SK-N-SH (cell line): ENCODE data around the gene EXOC2.

Experiments
- ELF1 ChIP-seq: IDR thresholded peaks from 2 replicates; pipeline ENCODE4 v1.4.0; 2012
- EP300 ChIP-seq, 2 experiments: IDR thresholded peaks; 2 replicates each; pipeline versions ENCODE4 v1.4.0 to v1.6.1; 2012; ENCODE audit warnings: borderline replicate concordance in 1 of 2, low read depth in 1 of 2, low read length in 1 of 2
- MEF2A ChIP-seq: IDR thresholded peaks from 2 replicates; pipeline ENCODE4 v1.4.0; 2012; ENCODE audit warnings: low read depth, borderline replicate concordance
- RCOR1 ChIP-seq: fragments of 150-350 bp; IDR thresholded peaks from 2 replicates; pipeline ENCODE4 v1.6.1; 2017; ENCODE audit warnings: antibody characterized with exemption, low read length
- RFX5 ChIP-seq: IDR thresholded peaks from 2 replicates; pipeline ENCODE4 v1.6.1; 2012; ENCODE audit warnings: mild to moderate bottlenecking, improper control_type of control experiment, low read length
- TF ChIP-seq, protein P1 (sequence below): IDR thresholded peaks from 2 replicates; pipeline ENCODE4 v1.6.1; 2012; ENCODE audit warnings: mild to moderate bottlenecking, low read depth, low read length, moderate library complexity
- TF ChIP-seq, protein P2 (sequence below): fragments of 200-600 bp; sonication (generic); IDR thresholded peaks from 2 replicates; pipeline ENCODE4 v1.6.1; 2017; ENCODE audit warnings: antibody characterized with exemption, mild to moderate bottlenecking, moderate library complexity
- TF ChIP-seq, protein P3 (sequence below): IDR thresholded peaks from 2 replicates; pipeline ENCODE4 v1.4.0; 2012; ENCODE audit warnings: low read depth
- TF ChIP-seq, protein P4 (sequence below): IDR thresholded peaks from 2 replicates; pipeline ENCODE4 v1.4.0; 2012; ENCODE audit warnings: low read depth, borderline replicate concordance

DNA sequence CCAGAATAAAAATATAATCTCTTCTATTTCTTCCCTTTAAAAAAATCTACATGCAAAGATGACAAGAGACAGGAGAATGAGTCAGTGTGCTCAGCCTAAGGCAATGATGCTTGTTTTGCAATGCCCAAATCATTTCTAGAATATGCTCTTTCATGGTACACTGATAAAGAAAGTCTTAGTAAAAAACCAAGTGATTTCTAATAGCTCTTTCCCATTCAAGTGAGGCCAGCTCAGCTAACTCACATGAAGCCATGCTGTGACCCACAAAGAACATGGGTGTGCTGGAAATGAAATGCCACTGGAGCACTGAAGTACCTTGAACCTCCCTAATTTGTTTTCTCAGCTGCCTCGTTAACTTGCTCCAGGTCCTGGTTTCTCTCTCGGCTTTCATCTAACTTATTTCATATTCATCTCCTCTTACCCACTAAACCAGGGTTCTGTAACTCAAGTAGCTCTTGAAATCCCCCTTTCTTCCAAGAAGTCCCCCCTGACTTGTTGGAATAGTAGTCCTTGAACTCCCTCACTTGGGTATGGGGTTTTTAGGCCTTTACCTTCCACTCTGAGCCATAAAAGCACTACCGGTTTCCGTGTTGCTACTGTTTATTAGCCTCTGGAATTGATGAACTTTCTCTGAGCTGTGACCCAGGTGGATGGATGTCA, 208.7 kb downstream of the EXOC2 start:
- TF ChIP-seq EP300 (IDR thresholded peaks at IDR 0.05; ENCODE audit: borderline replicate concordance in 1 of 2, low read depth in 1 of 2, low read length in 1 of 2) (no peak), RCOR1 (no peak), RFX5 (no peak), ELF1 (no peak), MEF2A (no peak)
- TF ChIP-seq, protein P1, sequence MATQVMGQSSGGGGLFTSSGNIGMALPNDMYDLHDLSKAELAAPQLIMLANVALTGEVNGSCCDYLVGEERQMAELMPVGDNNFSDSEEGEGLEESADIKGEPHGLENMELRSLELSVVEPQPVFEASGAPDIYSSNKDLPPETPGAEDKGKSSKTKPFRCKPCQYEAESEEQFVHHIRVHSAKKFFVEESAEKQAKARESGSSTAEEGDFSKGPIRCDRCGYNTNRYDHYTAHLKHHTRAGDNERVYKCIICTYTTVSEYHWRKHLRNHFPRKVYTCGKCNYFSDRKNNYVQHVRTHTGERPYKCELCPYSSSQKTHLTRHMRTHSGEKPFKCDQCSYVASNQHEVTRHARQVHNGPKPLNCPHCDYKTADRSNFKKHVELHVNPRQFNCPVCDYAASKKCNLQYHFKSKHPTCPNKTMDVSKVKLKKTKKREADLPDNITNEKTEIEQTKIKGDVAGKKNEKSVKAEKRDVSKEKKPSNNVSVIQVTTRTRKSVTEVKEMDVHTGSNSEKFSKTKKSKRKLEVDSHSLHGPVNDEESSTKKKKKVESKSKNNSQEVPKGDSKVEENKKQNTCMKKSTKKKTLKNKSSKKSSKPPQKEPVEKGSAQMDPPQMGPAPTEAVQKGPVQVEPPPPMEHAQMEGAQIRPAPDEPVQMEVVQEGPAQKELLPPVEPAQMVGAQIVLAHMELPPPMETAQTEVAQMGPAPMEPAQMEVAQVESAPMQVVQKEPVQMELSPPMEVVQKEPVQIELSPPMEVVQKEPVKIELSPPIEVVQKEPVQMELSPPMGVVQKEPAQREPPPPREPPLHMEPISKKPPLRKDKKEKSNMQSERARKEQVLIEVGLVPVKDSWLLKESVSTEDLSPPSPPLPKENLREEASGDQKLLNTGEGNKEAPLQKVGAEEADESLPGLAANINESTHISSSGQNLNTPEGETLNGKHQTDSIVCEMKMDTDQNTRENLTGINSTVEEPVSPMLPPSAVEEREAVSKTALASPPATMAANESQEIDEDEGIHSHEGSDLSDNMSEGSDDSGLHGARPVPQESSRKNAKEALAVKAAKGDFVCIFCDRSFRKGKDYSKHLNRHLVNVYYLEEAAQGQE: no peak
- TF ChIP-seq, protein P2, sequence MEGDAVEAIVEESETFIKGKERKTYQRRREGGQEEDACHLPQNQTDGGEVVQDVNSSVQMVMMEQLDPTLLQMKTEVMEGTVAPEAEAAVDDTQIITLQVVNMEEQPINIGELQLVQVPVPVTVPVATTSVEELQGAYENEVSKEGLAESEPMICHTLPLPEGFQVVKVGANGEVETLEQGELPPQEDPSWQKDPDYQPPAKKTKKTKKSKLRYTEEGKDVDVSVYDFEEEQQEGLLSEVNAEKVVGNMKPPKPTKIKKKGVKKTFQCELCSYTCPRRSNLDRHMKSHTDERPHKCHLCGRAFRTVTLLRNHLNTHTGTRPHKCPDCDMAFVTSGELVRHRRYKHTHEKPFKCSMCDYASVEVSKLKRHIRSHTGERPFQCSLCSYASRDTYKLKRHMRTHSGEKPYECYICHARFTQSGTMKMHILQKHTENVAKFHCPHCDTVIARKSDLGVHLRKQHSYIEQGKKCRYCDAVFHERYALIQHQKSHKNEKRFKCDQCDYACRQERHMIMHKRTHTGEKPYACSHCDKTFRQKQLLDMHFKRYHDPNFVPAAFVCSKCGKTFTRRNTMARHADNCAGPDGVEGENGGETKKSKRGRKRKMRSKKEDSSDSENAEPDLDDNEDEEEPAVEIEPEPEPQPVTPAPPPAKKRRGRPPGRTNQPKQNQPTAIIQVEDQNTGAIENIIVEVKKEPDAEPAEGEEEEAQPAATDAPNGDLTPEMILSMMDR: no peak
- TF ChIP-seq, protein P3, sequence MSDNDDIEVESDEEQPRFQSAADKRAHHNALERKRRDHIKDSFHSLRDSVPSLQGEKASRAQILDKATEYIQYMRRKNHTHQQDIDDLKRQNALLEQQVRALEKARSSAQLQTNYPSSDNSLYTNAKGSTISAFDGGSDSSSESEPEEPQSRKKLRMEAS: no peak
- TF ChIP-seq, protein P4, sequence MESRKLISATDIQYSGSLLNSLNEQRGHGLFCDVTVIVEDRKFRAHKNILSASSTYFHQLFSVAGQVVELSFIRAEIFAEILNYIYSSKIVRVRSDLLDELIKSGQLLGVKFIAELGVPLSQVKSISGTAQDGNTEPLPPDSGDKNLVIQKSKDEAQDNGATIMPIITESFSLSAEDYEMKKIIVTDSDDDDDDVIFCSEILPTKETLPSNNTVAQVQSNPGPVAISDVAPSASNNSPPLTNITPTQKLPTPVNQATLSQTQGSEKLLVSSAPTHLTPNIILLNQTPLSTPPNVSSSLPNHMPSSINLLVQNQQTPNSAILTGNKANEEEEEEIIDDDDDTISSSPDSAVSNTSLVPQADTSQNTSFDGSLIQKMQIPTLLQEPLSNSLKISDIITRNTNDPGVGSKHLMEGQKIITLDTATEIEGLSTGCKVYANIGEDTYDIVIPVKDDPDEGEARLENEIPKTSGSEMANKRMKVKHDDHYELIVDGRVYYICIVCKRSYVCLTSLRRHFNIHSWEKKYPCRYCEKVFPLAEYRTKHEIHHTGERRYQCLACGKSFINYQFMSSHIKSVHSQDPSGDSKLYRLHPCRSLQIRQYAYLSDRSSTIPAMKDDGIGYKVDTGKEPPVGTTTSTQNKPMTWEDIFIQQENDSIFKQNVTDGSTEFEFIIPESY: no peak
